Neural cell (in vitro differentiated cells): ENCODE data around the gene ME2. TPM values are rescaled to one million over a fixed set of nuclear protein-coding genes. Genes with fewer than 3 reads are reported as not detected.

Source experiments
- H2AFZ ChIP-seq: fragments of 200-600, 300-800 bp; sonication (generic), shearing (Covaris generic); 2 replicates; pipeline ENCODE4 v1.6.0; 2014; ENCODE audit warnings: low read depth, mild to moderate bottlenecking, antibody characterized with exemption, low read length, moderate library complexity
- H3F3A ChIP-seq: fragments of 200-600 bp; shearing (Covaris generic); 2 replicates; pipeline ENCODE4 v1.6.1; 2016; ENCODE audit warnings: mild to moderate bottlenecking, moderate library complexity, mixed read lengths, antibody characterized with exemption, low read length; ENCODE audit not compliant: insufficient read depth, poor library complexity, severe bottlenecking
- H3K27ac ChIP-seq: fragments of 200-600, 300-800 bp; sonication (generic), shearing (Covaris generic); 2 replicates; pipeline ENCODE4 v1.5.1; 2014; ENCODE audit warnings: mild to moderate bottlenecking, low read length, moderate library complexity
- H3K27me3 ChIP-seq: fragments of 300-800, 200-600 bp; sonication (generic), shearing (Covaris generic); 2 replicates; pipeline ENCODE4 v1.6.0; 2014; ENCODE audit warnings: mild to moderate bottlenecking, low read depth, low read length, moderate library complexity; ENCODE audit not compliant: insufficient read depth
- H3K36me3 ChIP-seq: fragments of 300-800, 200-600 bp; sonication (generic), shearing (Covaris generic); 2 replicates; pipeline ENCODE4 v1.5.1; 2014; ENCODE audit warnings: mild to moderate bottlenecking, antibody characterized with exemption, low read length, moderate library complexity; ENCODE audit not compliant: insufficient read depth
- H3K4me2 ChIP-seq: fragments of 300-800, 200-600 bp; sonication (generic), shearing (Covaris generic); 2 replicates; pipeline ENCODE4 v1.6.0; 2014; ENCODE audit warnings: mild to moderate bottlenecking, low read length
- H3K4me3 ChIP-seq: fragments of 300-800, 200-600 bp; sonication (generic), shearing (Covaris generic); 2 replicates; pipeline ENCODE4 v1.5.1; 2014; ENCODE audit warnings: mild to moderate bottlenecking, low read length, moderate library complexity
- H3K79me2 ChIP-seq: fragments of 200-600 bp; shearing (Covaris generic); replicated peaks from 2 replicates; pipeline ENCODE4 v1.6.0; 2014; ENCODE audit warnings: mild to moderate bottlenecking, low read length, moderate library complexity; ENCODE audit not compliant: insufficient read depth
- H3K9ac ChIP-seq: fragments of 300-800, 200-600 bp; sonication (generic), shearing (Covaris generic); 2 replicates; pipeline ENCODE4 v1.6.1; 2016; ENCODE audit warnings: mild to moderate bottlenecking, low read length, mixed read lengths
- H3K9me2 ChIP-seq: fragments of 200-600 bp; shearing (Covaris generic); 2 replicates; pipeline ENCODE4 v1.6.1; 2016; ENCODE audit warnings: mild to moderate bottlenecking, low read length, mixed read lengths; ENCODE audit not compliant: insufficient read depth
- H3K9me3 ChIP-seq: fragments of 200-600, 300-800 bp; sonication (generic), shearing (Covaris generic); 2 replicates; pipeline ENCODE4 v1.6.1; 2016; ENCODE audit warnings: mild to moderate bottlenecking, mixed run types, low read length, moderate library complexity, mixed read lengths
- H4K20me1 ChIP-seq: fragments of 200-600 bp; shearing (Covaris generic); 2 replicates; pipeline ENCODE4 v1.6.1; 2016; ENCODE audit warnings: mild to moderate bottlenecking, mixed run types; ENCODE audit not compliant: insufficient read depth
- EP300 ChIP-seq: fragments of 450-650 bp; conservative IDR thresholded peaks from 2 replicates; pipeline ENCODE4 v1.6.1; 2014; ENCODE audit warnings: antibody characterized with exemption, mild to moderate bottlenecking, moderate library complexity; ENCODE audit not compliant: poor library complexity, severe bottlenecking
- EZH2 ChIP-seq: fragments of 200-600, 300-800 bp; shearing (Covaris generic), sonication (generic); IDR thresholded peaks from 2 replicates; pipeline ENCODE4 v1.6.1; 2014; ENCODE audit warnings: antibody characterized with exemption, low read length, borderline replicate concordance, mild to moderate bottlenecking; ENCODE audit not compliant: insufficient read depth, poor library complexity, severe bottlenecking
- MXI1 ChIP-seq: fragments of 450-650 bp; conservative IDR thresholded peaks from 2 replicates; pipeline ENCODE4 v1.6.1; 2014; ENCODE audit warnings: antibody characterized with exemption, mild to moderate bottlenecking; ENCODE audit not compliant: poor library complexity, severe bottlenecking
- POLR2AphosphoS5 ChIP-seq: IDR thresholded peaks from 2 replicates; pipeline ENCODE4 v1.6.1; 2012
- RAD21 ChIP-seq: fragments of 450-650 bp; conservative IDR thresholded peaks from 2 replicates; pipeline ENCODE4 v1.6.1; 2014; ENCODE audit warnings: antibody characterized with exemption, mild to moderate bottlenecking, moderate library complexity
- SMC3 ChIP-seq: fragments of 450-650 bp; conservative IDR thresholded peaks from 2 replicates; pipeline ENCODE4 v1.6.1; 2014; ENCODE audit warnings: antibody characterized with exemption, mild to moderate bottlenecking, moderate library complexity; ENCODE audit not compliant: poor library complexity
- TAF1 ChIP-seq: IDR thresholded peaks from 2 replicates; pipeline ENCODE4 v1.6.1; 2012; ENCODE audit warnings: low read depth
- polyA plus RNA-seq: library from polyadenylated mRNA; depleted of rRNA; stranded (reverse); fragments of >200 nt; gene quantifications from 2 replicates; pipeline ENCODE4 v1.2.3, GENCODE V29; 2014
- TF ChIP-seq, protein P1 (sequence below): fragments of 450-650 bp; IDR thresholded peaks from 2 replicates; pipeline ENCODE4 v1.5.1; 2014; ENCODE audit warnings: antibody characterized with exemption, mild to moderate bottlenecking, moderate library complexity; ENCODE audit not compliant: poor library complexity, severe bottlenecking
- TF ChIP-seq, protein P2 (sequence below): IDR thresholded peaks from 2 replicates; pipeline ENCODE4 v1.6.1; 2012; ENCODE audit warnings: borderline replicate concordance

Gene ME2
- polyA plus RNA-seq, 1 donor from 2014 or later, result 76.2 TPM

DNA sequence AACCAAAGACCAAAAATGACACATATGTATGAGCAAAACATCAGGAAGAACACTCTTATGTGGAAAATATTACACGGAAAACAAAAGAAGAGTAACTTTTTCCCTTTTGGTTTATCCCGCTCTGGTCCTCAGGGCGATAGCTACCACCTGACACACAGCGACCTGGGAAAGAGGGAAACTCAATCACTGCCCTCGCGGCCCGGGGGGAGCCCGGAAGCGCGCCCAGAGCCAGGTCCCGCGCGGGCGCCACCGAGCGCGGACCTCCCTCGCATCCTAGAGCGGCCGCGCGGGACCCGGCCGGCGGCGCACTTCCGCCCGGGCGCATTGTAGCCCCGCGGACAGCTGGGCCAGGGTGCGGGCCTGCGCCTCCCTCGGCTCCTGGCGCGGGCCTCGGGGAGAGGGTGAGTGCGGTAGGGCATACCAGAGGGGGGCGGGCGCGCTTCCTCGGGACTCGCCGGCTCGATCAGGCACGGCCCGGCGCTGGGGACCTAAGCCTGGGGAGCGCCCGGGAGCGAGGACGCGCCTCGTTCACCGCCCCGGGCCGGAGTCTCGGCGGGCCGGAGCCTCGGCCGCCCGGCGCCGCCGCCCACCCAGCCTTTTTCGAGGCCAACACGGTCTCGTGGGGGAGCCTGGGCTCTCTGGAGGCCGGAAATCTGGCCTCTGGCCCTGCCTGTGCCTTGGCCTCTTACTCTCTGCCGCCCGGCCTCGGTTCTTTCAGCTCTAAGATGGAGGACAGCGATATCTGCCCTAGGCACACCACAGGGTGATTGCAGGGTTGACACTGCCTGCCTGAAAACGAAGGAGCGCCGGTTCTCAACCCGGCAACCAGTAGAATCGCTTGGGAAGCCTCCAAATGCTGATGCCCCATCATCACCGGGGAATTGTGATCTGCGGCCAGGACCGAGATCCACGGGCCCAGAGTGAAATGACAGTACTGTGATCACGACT is 89.1 kb downstream of the ME2 start, which contains the start of gene ELAC1:
TSS of gene ELAC1 (plus strand) at position 327 of the 948 bp plus-strand sequence. CDS start 6,365 bp downstream, outside the sequence.
- peak within 1 kb of the TSS; percentile 89 for H3K9ac ChIP-seq
- TF ChIP-seq POLR2AphosphoS5 (peak; percentile 76), TAF1 (no peak), MXI1 (peak; percentile 59), SMC3 (peak; percentile 37), EZH2 (no peak), EP300 (no peak), RAD21 (no peak)
- TF ChIP-seq, protein P1, sequence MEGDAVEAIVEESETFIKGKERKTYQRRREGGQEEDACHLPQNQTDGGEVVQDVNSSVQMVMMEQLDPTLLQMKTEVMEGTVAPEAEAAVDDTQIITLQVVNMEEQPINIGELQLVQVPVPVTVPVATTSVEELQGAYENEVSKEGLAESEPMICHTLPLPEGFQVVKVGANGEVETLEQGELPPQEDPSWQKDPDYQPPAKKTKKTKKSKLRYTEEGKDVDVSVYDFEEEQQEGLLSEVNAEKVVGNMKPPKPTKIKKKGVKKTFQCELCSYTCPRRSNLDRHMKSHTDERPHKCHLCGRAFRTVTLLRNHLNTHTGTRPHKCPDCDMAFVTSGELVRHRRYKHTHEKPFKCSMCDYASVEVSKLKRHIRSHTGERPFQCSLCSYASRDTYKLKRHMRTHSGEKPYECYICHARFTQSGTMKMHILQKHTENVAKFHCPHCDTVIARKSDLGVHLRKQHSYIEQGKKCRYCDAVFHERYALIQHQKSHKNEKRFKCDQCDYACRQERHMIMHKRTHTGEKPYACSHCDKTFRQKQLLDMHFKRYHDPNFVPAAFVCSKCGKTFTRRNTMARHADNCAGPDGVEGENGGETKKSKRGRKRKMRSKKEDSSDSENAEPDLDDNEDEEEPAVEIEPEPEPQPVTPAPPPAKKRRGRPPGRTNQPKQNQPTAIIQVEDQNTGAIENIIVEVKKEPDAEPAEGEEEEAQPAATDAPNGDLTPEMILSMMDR, result peak; percentile 31
- TF ChIP-seq, protein P2, sequence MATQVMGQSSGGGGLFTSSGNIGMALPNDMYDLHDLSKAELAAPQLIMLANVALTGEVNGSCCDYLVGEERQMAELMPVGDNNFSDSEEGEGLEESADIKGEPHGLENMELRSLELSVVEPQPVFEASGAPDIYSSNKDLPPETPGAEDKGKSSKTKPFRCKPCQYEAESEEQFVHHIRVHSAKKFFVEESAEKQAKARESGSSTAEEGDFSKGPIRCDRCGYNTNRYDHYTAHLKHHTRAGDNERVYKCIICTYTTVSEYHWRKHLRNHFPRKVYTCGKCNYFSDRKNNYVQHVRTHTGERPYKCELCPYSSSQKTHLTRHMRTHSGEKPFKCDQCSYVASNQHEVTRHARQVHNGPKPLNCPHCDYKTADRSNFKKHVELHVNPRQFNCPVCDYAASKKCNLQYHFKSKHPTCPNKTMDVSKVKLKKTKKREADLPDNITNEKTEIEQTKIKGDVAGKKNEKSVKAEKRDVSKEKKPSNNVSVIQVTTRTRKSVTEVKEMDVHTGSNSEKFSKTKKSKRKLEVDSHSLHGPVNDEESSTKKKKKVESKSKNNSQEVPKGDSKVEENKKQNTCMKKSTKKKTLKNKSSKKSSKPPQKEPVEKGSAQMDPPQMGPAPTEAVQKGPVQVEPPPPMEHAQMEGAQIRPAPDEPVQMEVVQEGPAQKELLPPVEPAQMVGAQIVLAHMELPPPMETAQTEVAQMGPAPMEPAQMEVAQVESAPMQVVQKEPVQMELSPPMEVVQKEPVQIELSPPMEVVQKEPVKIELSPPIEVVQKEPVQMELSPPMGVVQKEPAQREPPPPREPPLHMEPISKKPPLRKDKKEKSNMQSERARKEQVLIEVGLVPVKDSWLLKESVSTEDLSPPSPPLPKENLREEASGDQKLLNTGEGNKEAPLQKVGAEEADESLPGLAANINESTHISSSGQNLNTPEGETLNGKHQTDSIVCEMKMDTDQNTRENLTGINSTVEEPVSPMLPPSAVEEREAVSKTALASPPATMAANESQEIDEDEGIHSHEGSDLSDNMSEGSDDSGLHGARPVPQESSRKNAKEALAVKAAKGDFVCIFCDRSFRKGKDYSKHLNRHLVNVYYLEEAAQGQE, result peak; percentile 53
- no peaks in the 10 kb centered on the region for H3K79me2 ChIP-seq
- no peaks in the 10 kb centered on the region for H3K27me3 ChIP-seq
- no peaks in the 10 kb centered on the region for H3K9me2 ChIP-seq
- H3K9me3 ChIP-seq, result no peaks in the 10 kb centered on the region
- no peaks in the 10 kb centered on the region for H3F3A ChIP-seq
- peak within 1 kb of the TSS; percentile 96 for H3K27ac ChIP-seq
- H3K4me3 ChIP-seq, result peak within 1 kb of the TSS; percentile 73
- H3K36me3 ChIP-seq, result no peaks in the 10 kb centered on the region
- peak within 1 kb of the TSS; percentile 70 for H2AFZ ChIP-seq
- H4K20me1 ChIP-seq, result no peaks in the 10 kb centered on the region
- H3K4me2 ChIP-seq, result peak within 1 kb of the TSS; percentile 64

DNA sequence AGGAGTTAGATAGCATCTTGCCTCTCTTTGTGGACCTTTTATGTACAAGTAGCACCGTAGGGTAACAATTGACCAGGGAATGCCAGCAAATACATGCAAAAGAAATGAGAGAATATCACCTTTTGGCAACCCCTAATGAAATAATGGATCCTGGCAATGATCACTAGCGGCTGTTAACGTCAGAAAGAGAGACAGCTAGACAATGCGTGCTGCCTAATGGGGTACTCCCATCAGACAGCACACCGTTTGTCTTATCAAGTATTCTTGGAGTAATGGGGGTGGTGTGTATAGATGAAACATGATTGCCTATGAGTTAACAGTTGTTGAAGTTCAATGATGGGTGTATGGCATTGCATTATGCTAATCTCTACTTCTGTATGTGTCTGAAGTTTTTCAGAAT is 90.5 kb downstream of the ME2 start:
- peak overlapping the region; percentile 59 for H3K4me2 ChIP-seq
- no peaks in the 10 kb centered on the region for H3K27me3 ChIP-seq
- H3K9me3 ChIP-seq, result no peaks in the 10 kb centered on the region
- H3K9ac ChIP-seq, result peak overlapping the region; percentile 89
- no peaks in the 10 kb centered on the region for H3K36me3 ChIP-seq
- no peaks in the 10 kb centered on the region for H4K20me1 ChIP-seq
- no peaks in the 10 kb centered on the region for H3F3A ChIP-seq
- peak; percentile 79 for TF ChIP-seq POLR2AphosphoS5
- TF ChIP-seq, protein P1, result no peak
- peak; percentile 89 for TF ChIP-seq EP300
- H2AFZ ChIP-seq, result peak overlapping the region; percentile 70
- H3K4me3 ChIP-seq, result peak overlapping the region; percentile 73
- H3K79me2 ChIP-seq, result no peaks in the 10 kb centered on the region
- H3K27ac ChIP-seq, result peak overlapping the region; percentile 96
- no peaks in the 10 kb centered on the region for H3K9me2 ChIP-seq
